Stimulated activated CD8-positive, alpha-beta memory T cell treated with anti-CD3 and anti-CD28 coated beads, Interleukin-15, amount 100 ng/mL, for 1 hour (primary cell): Measurements from ENCODE around the gene DUSP1.
"Not testable (repeated sequence)": the region's sequence is repeated elsewhere in the genome, so short reads cannot be mapped to it uniquely, and the experiment has no call there.

Experiments
- DNase-seq: peaks from one replicate; pipeline ENCODE4 v3.0.0-alpha.2; 2020; ENCODE audit warnings: low read depth

Gene DUSP1

DNA sequence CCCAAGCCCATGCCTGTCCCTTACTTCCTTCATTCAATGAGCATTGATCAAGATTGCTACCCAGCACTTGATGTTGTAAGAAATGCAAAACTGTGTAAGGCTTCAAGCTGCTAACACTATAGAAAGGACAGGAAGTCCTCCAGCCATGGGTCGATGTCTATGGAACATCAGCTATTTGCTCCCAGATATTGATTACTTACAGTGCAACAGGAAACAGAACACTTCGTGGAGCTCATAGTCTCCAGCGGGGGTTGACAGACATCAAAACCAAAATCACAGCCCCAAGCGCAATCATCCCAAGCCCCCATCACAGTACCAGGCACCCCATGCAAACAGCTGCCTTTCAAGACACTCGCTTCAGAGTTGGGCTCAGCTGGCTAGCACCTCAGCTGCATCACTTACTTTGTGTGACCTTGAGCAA is 26.8 kb upstream of the DUSP1 start:
- DNase-seq, result no peak

DNA sequence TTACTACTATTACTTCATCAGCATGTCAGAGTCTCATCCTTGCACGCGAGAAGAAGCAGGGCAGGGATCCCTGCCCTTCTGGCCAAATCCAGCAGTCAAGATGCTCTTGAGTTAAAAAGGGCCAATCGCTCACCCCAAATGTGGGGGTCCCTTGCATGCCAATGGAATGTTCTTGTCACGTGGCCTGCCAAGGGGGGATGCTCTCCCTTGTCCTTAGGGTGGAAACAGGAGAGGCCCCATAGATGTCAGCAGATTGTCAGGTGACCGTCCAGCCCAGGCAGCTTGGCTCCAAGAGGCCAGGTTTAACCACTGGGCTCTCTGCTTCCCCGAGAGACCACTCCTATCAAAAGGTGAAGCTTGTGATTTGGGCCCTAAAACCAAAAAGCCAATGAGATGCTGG is 25.3 kb upstream of the DUSP1 start:
- no peak for DNase-seq

DNA sequence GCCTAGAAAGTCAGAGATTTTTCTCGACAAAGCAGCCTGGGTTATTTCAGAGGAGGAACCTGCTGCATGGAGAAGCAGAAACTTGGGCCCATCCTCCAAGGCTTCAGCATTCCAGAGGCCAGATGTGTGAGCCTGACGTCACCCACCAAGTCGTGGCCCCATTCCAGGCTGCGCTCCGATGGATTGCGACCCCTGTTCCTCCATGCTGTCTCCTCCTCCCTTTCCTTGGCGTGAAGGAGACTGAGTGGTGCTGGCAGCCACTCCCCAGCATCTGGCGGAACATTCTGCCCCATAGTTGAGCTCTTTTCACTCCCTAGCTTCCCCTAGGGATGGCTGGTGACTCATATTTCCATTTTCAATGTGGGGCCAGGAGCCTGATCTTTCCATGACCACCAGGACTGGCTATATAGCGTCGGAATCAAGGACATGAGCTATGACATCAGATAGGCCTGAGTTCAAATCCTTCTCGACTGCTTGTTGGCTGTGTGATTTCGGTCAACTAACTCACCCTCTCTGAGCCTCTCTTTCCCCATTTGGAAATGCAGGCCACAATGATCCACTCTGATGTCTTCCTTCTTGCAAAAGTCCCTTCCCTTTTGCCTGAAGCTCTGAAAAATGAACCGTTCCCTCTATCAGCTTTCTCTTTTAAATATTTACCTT is 24.5 kb upstream of the DUSP1 start:
- DNase-seq, result no peak

DNA sequence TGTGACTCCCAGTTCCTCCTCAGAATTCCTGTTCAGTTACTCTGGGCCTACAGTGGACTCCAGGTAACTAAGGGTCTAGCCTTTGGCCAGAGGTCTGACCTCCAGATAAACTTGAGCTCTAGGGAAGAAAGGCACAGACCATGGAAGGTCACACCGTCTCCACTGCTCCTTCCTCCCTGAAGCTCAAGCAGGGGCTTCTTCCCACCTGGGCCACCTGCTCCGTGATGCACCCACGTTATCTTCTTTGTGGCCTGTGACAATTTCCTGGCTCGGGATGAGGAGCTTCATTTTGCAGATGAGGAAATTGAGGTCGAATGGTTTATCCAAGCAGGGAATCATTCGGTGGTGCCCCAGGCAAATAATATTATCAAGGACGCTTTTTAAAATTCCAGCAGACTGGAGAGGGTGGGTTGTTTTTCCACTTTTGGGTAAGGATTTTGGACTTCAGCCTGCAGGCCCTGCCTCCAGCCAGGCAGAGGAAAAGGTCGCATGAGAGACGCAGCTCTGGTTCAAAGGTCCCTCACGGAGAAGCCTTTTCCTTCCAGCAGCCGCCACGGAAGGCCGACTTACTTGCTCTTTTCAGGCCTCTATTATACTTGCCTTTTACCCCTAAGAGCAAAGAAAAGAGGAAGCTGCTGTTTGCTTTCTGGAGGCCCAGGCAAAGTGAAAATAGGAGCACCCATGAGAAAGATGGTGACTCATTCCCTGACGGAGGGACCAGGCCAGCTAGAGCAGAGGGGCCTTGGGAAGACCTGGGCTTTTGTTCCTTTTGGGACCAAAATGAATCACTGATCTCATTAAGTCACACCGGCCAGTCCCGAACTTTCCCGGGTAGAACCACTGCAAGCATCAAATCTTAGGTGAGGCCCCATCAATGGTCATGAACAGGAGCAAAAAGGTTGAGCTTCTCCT is 22.8 kb upstream of the DUSP1 start:
- no peak for DNase-seq

DNA sequence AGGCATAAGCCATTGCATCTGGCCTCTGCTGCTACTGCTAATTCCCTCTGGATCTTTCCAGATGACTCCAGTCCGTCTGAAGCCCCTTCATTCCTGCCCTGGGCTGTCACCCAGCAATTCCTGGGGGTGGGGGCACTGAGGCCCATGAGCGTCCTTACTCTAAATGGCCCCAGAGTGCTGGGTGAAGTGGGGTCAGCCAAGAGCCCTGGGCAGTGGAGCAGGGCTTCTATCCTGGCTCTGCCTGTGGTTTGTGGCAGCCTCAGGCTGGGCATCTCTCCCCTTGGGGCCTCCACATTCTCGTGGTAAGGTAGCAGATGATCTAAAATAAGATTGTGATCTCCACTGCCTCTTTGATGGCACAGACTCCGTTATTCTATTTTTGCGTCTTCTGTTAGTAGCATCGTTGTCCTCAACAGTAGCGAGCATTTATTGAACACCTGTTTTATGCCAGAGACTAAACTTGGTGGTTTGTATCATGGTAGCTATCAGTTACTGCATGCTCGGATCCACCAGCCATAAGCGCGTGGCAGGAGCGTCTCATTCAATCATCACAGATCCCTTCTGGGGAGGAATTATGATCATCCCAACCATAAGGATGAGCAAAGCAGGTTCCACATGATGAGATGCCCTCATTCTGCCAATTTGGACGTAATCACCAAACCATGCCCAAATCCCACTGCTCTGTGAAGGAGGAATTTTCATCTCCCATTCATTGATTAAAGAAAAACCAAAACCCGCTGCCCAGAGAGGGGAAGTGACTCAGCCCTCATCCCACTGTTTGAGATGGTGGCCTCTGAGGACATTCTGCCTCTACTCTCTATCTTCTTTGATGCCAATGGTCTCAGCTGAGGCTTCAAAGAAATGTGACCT is 21.9 kb upstream of the DUSP1 start:
- no peak for DNase-seq

DNA sequence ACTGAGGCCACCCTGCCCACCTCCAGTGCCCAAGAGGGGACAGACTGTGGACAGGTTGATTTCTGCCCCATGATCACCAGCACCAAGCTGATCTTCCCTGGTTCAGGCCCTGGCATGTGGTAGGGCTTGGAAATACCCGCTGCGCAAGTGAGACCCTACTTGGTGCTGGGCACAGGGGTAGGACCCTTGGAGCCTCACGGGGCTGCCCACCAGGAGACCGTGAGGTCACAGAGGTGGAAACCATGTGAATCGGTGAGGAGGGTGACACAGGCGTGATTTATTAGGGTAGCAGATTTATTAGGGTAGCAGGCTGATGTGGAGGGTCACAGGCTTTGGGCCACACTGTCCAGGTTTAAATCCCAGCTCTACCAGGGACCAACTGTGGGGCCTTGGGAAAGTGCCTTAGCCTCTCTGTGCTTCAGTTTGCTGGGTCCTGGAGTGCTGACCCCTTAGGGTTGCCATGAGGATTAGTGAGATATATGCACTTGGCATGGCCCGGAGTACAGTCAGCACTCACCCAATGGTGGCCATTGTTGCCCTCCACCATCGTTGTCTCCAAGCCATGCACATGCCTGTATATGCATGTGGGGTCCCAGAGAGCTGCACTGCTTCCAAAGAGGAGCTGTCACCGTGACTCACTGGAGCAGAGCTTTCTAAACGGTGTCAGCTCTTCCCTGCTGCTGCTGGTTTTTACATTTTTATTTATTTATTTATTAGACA is 20.9 kb upstream of the DUSP1 start:
- DNase-seq, result no peak

DNA sequence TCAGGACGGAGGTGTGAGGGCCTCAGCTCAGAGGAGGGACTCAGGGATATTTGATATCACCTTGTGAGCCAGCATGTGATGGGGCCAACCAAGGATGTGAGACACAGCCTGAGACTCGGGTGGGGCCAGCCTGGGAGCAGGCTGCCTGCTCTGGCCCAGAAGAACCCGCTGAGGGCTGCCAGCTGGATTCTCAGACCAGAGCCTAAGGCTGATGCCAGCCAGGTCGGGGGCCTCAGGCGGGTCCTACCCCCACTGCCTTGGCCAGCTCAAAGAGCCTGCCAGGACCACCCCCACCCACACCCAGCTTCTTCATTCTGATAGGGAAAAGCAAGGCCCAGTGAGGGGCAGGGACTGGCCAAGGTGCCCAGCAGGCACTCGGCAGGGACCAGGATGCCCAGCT is 20.3 kb upstream of the DUSP1 start:
- DNase-seq, result no peak

DNA sequence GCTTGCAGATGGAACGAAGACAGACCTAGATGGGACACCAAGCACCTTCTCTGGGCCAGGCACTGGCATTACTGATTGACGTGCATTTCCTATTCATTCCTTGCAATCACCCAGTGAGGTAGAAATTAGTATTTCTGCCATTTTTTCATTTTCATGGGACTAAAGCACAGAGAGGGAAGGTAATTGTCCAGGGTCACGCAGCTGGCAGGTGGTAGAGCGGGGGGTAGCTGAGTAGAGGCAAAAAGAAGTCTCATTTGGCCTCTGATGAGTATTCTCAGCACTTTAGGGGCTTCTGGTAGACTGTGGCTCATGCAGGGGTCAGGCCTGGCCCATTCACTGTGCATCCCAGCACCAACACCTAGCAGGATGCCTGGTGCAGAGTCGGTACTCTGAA is 19.5 kb upstream of the DUSP1 start:
- no peak for DNase-seq

DNA sequence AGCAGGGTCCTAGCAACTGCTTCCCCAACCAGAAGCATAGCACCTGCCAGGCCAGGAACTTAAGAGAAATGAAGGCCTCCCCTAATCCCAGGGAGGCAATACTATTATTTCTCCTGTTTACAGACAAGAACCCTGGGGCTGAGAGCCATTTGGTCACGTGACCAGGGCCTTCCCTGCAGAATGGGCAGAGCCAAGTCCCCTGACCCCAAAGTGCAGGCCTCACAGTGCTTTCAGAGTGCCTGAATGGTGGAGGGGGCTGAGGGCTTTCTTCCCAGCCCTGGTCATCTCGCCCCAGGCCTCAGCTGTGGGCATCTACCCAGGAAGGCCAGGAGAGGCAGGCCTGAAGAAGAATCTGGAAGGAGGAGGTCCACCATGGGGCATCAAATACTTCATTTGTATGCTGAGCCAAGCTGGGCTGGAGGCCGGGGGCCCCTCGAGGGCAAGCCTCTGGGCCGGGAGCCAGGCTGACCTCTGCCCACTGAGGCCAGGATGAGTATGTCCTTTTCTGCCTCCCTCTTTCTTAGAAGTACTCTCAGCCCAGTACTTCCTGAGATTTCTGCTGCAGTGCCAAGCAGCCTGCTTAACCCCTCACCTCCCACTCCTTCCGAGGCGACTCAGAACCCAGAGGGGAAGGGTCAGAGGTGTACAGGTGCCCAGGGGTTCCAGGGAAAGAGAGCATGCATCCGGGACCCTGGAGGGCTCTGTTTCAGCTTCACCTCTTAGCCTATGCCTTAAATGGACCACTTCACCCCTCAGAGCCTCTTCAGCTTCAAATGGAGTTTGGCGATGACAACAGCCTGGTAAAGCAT is 18.9 kb upstream of the DUSP1 start:
- no peak for DNase-seq

DNA sequence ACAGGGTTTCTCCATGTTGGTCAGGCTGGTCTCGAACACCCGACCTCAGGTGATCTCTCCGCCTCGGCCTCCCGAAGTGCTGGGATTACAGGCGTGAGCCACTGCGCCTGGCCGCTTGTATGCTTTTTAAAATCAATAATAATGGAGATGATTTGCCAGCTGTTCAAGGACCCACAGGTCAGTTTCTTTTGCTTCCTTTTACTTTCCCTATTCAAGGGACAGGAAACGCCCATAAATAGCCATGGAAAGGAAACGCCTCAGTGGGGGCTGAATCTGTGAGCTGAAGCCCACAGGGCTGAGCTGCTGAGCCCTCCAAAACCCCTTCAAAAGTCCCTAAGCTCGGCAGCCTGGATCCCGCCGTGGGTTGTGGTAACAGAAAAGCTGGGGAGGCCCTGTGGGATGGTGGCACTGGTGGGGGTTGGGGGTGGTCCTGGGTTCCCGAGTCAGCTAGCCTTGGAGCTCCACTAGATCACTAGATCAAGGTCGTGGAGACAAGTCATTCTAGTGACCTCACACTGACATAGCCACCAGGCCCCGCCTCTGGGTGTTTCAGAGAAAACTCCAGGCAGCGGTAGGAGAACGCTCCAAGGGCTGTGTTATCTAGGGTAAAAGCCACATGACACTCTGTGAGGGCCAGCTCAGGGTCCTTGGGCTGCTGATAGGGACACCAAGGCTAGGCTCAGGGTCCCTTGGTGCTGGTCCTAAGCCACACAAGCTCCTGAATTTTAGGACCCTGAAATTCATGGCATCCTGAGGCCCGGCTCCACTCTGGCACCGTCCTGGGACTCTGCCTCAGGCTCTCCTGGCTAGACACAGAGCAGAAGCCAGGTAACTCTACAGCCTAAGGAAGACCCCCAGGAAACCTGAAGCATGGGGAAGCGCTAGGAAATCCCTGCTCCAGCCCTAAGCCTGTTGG is 18.0 kb upstream of the DUSP1 start:
- no peak for DNase-seq

DNA sequence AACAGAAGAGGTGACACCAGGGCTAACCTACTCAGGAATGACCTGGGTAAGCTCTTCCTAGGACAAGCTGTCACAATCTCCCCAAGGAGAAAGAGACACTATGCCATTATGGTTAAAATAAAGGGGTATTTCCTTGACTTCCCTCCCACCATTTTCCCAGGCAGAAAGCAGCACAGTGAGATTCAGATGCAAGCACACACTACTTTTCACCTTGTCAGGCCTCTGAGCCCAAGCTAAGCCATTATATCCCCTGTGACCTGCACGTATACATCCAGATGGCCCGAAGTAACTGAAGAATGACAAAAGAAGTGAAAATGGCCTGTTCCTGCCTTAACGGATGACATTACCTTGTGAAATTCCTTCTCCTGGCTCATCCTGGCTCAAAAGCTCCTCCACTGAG is 16.5 kb upstream of the DUSP1 start:
- not testable (repeated sequence) for DNase-seq

DNA sequence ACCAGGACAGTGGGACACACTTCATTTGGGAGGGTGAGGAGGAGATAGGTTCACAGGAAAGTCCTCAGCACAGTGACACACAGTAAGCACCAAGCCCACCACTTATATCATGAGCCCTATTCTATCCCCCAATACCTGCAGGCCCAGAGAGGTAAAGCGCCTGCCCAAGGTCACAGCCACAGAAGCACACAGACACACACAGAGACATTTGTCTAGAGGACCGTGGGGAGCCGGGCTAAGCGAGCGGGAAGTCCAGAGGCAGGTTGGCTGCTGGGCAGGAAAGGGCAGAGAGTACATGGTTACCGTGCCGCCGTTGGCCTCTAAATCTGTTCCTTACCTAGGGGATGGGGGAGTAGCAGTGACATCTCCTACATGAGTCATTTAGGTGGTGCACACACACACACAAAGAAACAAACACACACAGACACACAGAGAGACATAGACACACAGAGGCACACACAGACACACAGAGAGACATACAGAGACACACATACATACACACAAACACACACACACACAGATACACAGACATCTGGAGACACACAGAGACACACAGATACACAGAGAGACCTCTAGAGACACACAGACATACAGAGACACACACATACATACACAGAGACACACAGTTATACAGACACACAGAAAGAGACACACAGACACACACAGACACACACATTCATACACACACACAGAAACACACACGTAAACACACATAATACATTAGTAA is 15.9 kb upstream of the DUSP1 start:
- DNase-seq, result no peak

DNA sequence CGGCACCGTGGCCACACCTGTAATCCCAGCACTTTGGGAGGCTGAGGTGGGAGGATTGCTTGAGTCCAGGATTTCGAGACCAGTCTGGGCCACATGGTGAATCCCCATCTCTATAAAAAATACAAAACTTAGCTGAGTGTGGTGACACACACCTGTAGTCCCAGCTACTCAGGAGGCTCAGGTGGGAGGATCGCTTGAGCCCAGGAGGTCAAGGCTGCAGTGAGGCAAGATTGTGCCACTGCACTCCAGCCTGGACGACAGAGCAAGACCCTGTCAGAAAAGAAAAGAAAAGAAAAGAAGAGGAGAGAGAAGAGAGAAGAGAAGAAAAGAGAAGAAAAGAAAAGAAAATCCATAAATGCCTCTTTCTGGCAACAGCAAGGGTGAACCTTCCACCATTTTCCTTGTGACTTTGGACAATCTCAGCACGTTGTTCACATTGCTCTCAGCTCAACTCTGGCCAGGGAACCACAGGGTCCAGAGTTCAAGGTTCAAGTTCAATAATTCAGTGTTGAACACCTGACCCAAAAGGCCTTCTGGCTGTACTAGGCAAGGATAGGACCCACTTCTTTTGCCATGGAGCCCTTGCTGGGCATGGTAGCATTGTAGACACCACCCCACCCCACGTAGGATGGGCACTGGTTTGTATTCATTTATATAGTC is 14.6 kb upstream of the DUSP1 start:
- no peak for DNase-seq

DNA sequence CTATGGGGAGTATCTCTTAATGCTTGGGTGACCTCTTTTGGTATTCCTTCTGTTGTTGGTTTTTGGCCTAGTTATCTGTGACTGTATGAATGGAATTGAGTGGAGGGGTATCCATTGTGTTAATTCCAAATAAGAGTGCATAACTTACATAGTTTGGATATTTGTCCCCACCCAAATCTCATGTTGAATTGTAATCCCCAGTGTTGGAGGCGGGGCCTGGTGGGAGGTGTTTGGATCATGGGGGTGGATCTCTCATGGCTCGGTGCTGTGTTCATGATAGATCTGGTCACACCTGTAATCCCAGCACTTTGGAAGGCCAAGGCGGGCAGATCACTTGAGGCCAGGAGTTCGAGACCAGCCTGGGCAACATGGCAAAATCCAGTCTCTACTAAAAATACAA is 13.2 kb upstream of the DUSP1 start:
- not testable (repeated sequence) for DNase-seq

DNA sequence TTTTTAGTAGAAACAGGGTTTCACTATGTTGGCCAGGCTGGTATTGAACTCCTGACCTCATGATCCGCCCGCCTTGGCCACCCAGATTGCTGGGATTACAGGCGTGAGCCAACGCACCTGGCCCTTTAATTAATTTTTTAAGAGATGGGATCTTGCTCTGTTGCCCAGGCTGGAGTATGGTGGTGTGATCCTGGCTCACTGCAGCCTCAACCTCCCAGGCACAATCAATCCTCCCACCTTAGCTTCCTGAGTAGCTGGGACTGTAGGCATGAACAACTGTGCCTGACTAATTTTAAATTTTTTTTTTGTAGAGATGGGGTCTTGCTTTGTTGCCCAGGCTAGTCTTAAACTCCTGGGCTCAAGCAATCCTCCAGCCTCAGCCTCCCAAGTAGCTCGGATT is 12.3 kb upstream of the DUSP1 start:
- DNase-seq, result not testable (repeated sequence)

DNA sequence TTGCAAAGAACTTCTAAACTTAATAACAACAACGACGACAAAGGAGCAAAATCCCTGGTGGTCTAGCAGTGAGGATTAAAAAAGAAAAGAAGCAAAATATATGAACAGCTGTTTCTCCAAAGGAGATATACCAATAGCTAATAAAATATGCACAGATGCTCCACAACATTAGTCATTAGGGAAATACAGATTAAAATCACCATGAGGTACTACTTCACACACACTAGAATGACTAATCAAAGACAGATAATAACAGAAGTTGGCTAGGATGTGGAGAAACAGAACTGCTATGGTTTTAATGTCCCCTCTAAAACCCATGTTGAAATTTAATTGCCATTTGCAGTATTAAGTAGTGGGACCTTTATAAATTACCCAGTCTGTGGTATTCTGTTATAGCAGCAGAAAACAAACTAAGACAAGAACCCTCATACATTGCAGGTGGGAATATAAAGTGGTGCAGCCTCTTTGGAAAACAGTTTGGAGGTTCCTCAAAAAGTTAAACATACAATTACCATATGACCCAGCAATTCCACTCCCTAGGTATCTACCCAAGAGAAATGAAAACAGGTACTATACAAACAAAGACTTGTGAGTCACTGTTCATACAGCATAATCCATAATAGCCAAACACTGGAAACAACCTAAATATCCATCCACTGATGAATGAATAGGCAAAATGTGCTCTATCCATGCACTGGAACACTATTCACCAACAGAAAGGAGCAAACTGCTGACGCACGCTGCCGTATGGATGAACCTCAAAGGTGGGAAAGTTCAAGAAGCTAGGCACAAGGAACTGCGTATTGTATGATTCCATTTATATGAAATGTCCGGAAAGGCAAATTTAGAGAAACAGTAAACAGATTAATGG is 11.4 kb upstream of the DUSP1 start:
- DNase-seq, result no peak

DNA sequence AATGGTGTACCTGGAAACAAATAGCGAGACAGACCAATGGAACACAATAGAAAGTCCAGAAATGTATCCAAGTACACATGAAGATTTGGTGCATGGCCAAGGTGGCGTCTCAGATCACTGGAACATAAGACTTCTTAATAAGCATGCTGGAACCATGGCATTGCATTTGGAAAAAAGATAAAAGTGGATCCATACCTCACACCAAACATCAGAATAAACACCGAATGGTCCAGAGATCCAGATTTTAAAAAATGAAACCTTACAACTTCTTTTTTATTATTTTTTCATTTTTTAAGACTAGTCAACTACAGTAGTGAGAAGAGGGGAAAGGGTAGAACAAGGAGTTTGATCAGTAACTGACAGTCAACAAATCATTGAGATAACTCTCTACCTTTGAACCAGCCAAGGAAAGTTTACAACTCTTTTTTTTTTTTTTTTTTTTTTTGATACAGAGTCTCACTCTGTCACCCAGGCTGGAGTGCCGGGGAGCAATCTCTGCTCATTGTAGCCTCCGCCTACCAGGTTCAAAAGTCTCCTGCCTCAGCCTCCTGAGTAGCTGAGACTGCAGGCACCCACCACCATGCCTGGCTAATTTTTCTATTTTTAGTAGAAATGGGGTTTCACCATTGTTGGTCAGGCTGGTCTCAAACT is 8.8 kb upstream of the DUSP1 start:
- no peak for DNase-seq
